GM21528 (cell line): ENCODE data around the gene IARS1.

Experiments used
- ATAC-seq: cut with Tn5 transposase; IDR thresholded peaks from one replicate; pipeline ENCODE4 v1.9.1; 2021; ENCODE audit warnings: mild to moderate bottlenecking, moderate library complexity; ENCODE audit not compliant: unreplicated experiment, low FRiP score

The IARS1 gene

GRCh38 chr9:92295827-92296258, 2.3 kb upstream of the IARS1 start:
- ATAC-seq, result no peak

- no peak for ATAC-seq
These were observed 1.8 kb upstream of the IARS1 start for GRCh38 chr9:92295240-92295790.

GRCh38 chr9:92294297-92294676, 790 bp upstream of the IARS1 start:
- ATAC-seq, result no peak

GRCh38 chr9:92293075-92293354, 482 bp downstream of the IARS1 start:
- ATAC-seq, result no peak

- ATAC-seq, result no peak
These were observed 991 bp downstream of the IARS1 start for GRCh38 chr9:92292338-92293074.

- no peak for ATAC-seq
These were observed 1.9 kb downstream of the IARS1 start for GRCh38 chr9:92291577-92291976.

- ATAC-seq, result no peak
These were observed 2.6 kb downstream of the IARS1 start for GRCh38 chr9:92290785-92291429.

GRCh38 chr9:92289708-92290390, 3.6 kb downstream of the IARS1 start:
- no peak for ATAC-seq

GRCh38 chr9:92279302-92279701, 14.2 kb downstream of the IARS1 start:
- no peak for ATAC-seq

- no peak for ATAC-seq
These were observed 15.4 kb downstream of the IARS1 start for GRCh38 chr9:92278110-92278509.

- ATAC-seq, result no peak
These were observed 17.0 kb downstream of the IARS1 start for GRCh38 chr9:92276331-92277032.

- no peak for ATAC-seq
These were observed 18.0 kb downstream of the IARS1 start for GRCh38 chr9:92275541-92275940.

- no peak for ATAC-seq
These were observed 23.0 kb downstream of the IARS1 start for GRCh38 chr9:92270511-92270910.

- no peak for ATAC-seq
These were observed 27.0 kb downstream of the IARS1 start for GRCh38 chr9:92266486-92266885.

- no peak for ATAC-seq
These were observed 28.3 kb downstream of the IARS1 start for GRCh38 chr9:92265154-92265553.

GRCh38 chr9:92263131-92263530, 30.4 kb downstream of the IARS1 start:
- ATAC-seq, result no peak

GRCh38 chr9:92257327-92257726, 36.2 kb downstream of the IARS1 start:
- no peak for ATAC-seq

- ATAC-seq, result no peak
These were observed 38.8 kb downstream of the IARS1 start for GRCh38 chr9:92254381-92255337.

- no peak for ATAC-seq
These were observed 39.8 kb downstream of the IARS1 start for GRCh38 chr9:92253656-92254055.

- no peak for ATAC-seq
These were observed 45.5 kb downstream of the IARS1 start for GRCh38 chr9:92247981-92248380.
